Measurements from ENCODE around the gene FYTTD1. TPM values are rescaled to one million over a fixed set of nuclear protein-coding genes. Genes with fewer than 3 reads are reported as not detected.

Gene FYTTD1
- total and polyA plus RNA-seq, 9 donors = 16.8 to 70.5 (median 52.0) TPM

DNA sequence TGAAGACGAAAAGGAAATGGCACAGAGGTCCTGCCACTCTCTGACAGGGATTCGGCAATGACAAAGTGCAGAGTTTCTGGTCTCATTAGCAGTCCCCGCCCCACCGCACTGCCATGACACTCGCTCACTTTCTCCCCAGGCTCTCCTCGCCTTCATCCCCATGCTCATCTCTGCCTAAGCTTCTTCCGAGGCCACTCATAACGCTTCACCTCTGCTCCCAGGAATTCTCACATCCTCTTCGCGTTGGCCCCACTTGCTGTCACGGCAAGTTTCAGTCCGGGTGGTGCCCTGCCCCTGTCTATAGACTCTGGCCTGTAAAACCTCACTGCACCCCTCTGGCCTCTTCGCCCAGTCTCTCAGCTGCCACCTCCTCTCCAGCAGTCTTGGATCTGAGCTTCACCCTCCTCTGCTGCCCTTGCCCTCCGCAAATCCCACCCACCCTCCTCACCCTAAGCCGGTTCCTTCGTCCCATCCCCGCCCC lies 13.6 kb upstream of the FYTTD1 start:
- TF ChIP-seq, protein P1, sequence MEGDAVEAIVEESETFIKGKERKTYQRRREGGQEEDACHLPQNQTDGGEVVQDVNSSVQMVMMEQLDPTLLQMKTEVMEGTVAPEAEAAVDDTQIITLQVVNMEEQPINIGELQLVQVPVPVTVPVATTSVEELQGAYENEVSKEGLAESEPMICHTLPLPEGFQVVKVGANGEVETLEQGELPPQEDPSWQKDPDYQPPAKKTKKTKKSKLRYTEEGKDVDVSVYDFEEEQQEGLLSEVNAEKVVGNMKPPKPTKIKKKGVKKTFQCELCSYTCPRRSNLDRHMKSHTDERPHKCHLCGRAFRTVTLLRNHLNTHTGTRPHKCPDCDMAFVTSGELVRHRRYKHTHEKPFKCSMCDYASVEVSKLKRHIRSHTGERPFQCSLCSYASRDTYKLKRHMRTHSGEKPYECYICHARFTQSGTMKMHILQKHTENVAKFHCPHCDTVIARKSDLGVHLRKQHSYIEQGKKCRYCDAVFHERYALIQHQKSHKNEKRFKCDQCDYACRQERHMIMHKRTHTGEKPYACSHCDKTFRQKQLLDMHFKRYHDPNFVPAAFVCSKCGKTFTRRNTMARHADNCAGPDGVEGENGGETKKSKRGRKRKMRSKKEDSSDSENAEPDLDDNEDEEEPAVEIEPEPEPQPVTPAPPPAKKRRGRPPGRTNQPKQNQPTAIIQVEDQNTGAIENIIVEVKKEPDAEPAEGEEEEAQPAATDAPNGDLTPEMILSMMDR (IDR thresholded peaks at IDR 0.05) = no peak
- TF ChIP-seq POLR2A (IDR thresholded peaks at IDR 0.05) = no peak
- TF ChIP-seq EP300 (IDR thresholded peaks at IDR 0.05) = no peak
- H3K4me3 ChIP-seq = peak overlapping the region; percentile 97
- peaks cover 2% of the 10 kb centered on the region for H3K4me1 ChIP-seq (ENCODE audit: insufficient read depth)
- H3K36me3 ChIP-seq = no peaks in the 10 kb centered on the region
- intact Hi-C loops (cut with DNase I) = no loop called here
- no peaks in the 10 kb centered on the region for H3K27me3 ChIP-seq
- WGBS, 3 donors = 3 to 4% (median 3%) methylated on average over 17 of the region's 17 CpGs
- DNase-seq = no peak
- H3K27ac ChIP-seq = peak overlapping the region; percentile 55 to 63
- H3K9me3 ChIP-seq = no peaks in the 10 kb centered on the region

DNA sequence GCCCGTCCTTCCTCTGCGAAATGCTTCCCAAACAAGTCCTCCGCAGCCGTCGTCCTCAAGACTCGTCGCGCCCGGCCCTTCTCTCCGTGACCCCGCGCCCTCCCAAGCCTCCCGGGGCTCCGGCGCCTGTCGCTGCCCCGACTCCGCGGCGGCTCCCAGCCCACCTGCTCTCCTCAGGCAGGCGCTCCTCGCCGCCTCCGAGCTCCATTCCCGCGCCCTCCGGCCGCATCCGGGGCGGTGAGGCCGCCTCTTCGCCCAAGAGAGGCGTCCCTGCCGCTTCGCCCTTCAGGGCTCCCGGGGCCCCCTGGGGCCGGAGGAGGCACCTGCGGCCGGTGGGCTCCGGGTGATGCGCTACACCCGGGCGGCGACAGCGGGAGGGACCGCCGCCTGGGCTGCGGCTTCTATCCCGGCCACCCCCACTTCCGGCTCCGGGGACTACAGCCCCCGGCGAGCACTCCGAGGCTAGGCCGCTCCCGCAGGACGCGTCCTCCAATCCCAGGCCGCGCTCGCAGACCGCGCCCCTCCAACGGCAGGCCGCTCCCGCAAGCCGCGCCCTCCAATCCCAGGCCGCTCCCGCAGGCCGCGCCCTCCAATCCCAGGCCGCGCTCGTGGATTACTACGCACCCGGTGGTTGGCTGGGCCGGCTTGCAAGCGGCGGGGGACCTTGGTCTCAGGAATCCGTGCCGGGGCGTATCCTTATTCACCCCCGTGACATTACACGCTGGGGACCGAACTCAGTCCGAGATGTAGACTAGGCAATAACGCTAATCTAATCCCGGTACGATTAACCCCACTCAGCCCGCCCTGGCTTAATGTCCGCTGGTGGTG lies 13.0 kb upstream of the FYTTD1 start, which contains the start of gene RUBCN:
Gene RUBCN, minus strand, starts transcription at position 414 of the 828 bp plus-strand sequence. Its CDS starts 185 bp downstream, at position 229.
- peak; percentile 90 to 94 (median 92) for DNase-seq

DNA sequence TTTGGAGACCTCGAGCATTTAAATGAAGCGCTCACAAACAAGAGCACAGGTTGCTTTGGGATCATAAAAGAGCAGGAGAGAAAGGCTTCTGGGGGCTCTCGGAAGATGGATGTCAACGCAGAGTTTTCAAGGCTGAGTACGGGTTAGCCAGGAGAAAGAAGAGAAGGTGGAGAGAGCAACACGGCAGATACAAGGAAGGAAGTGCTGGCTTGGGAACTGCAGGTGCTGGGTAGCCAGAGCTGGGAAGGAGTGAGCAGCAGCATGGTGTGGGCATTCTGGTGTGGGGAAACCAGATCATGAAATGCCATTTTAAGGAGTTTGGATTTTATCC lies 12.4 kb upstream of the FYTTD1 start:
- H3K4me3 ChIP-seq = peak overlapping the region; percentile 97
- DNase-seq = no peak
- 0 to 1% (median 1%) methylated on average over 6 of the region's 6 CpGs for WGBS, 3 donors
- peak overlapping the region in 1 of 2 donors; percentile 49 for H3K27ac ChIP-seq
- intact Hi-C loops (cut with DNase I) = no loop called here
- no peaks in the 10 kb centered on the region for H3K36me3 ChIP-seq
- no peaks in the 10 kb centered on the region for H3K27me3 ChIP-seq
- TF ChIP-seq POLR2A (IDR thresholded peaks at IDR 0.05) (no peak), EP300 (IDR thresholded peaks at IDR 0.05) (no peak)
- TF ChIP-seq, protein P1 (IDR thresholded peaks at IDR 0.05) = no peak
- no peaks in the 10 kb centered on the region for H3K9me3 ChIP-seq
- H3K4me1 ChIP-seq (ENCODE audit: insufficient read depth) = peaks cover 2% of the 10 kb centered on the region

More for the DNA sequence above, 13.0 kb upstream of the FYTTD1 start, which contains the start of gene RUBCN:
- intact Hi-C loops (cut with DNase I) = no loop called here
- WGBS, 3 donors = 0 to 1% (median 0%) methylated on average over 37 to 92 of the region's 92 CpGs
- TF ChIP-seq, protein P1 (IDR thresholded peaks at IDR 0.05) = no peak
- TF ChIP-seq POLR2A (IDR thresholded peaks at IDR 0.05) = peak; percentile 66
- peak within 1 kb of the TSS; percentile 97 for H3K4me3 ChIP-seq
- peaks cover 2% of the 10 kb centered on the region for H3K4me1 ChIP-seq (ENCODE audit: insufficient read depth)
- H3K9me3 ChIP-seq = no peaks in the 10 kb centered on the region
- no peaks in the 10 kb centered on the region for H3K36me3 ChIP-seq
- no peaks in the 10 kb centered on the region for H3K27me3 ChIP-seq
- peak within 1 kb of the TSS; percentile 55 to 63 for H3K27ac ChIP-seq

DNA sequence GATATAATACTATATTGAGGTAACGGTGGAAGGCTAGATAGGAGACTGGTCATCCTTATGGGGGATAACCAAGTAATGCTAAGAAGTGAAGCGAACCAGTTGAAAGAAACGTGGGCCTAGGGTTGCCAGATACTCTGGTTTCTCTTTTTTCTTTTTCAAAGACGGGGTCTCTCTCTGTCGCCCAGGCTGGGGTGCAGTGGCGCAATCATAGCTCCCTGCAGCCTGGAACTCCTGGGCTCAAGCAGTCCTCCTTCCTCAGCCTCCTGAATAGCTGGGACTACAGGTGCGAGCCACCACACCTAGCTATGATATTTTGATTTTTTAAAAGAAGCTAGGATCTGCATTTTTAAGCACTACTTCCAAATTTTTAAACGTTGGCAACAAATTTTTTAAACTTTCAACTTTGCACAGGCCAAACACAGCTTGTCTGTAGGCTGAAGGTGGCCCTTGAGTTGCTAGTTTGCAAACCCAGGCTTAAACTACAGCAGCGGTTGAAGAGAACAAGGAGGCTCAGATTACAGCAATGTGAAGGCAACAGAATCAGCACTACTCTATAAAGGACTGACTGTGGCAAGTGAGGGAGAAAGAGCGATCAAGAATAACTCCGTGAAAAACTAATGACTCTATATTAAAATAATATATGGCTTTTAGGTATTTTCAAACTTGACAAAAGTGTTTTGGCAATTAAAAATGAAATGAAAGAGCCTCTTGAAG lies 11.8 kb upstream of the FYTTD1 start:
- Histone ChIP-seq H3K27ac (peak overlapping the region in 1 of 2 donors; percentile 49), H3K36me3 (no peaks in the 10 kb centered on the region), H3K27me3 (no peaks in the 10 kb centered on the region), H3K9me3 (no peaks in the 10 kb centered on the region), H3K4me3 (no peak overlapping the region), H3K4me1 (ENCODE audit: insufficient read depth) (peaks cover 2% of the 10 kb centered on the region)
- intact Hi-C loops (cut with DNase I) = no loop called here
- TF ChIP-seq, protein P1 (IDR thresholded peaks at IDR 0.05) = no peak
- TF ChIP-seq POLR2A (IDR thresholded peaks at IDR 0.05) (no peak), EP300 (IDR thresholded peaks at IDR 0.05) (no peak)
- DNase-seq = no peak
- 64 to 66% (median 64%) methylated on average over 11 of the region's 11 CpGs for WGBS, 3 donors

All from ovary (tissue), 9 donors.